Astrocyte of the cerebellum (primary cell): ENCODE results near the gene KCNJ6.

ENCODE experiments used
- DNase-seq: peaks from one replicate; pipeline ENCODE4 v3.0.0-alpha.2; 2011; ENCODE audit warnings: low read depth
- H3K4me3 ChIP-seq: 2 replicates; pipeline ENCODE4 v1.5.1; 2011; ENCODE audit warnings: mild to moderate bottlenecking, low read depth, low read length, moderate library complexity
- CTCF ChIP-seq: IDR thresholded peaks from 2 replicates; pipeline ENCODE4 v1.5.1; 2012; ENCODE audit warnings: low read length, low read depth, moderate library complexity, mild to moderate bottlenecking; ENCODE audit errors: missing control alignments
- in situ Hi-C: cut with HindIII; loops from 2 replicates; pipeline ENCODE4 v1.10.0; 2017; ENCODE audit warnings: low sequenced_read_pairs

The KCNJ6 gene

GRCh38 chr21:37877888-37878684, 38.2 kb downstream of the KCNJ6 start:
- DNase-seq: no peak
- no peak overlapping the region for H3K4me3 ChIP-seq
- in situ Hi-C loops: no loop called here
- no peak for TF ChIP-seq CTCF

- DNase-seq: peak; percentile 13
- H3K4me3 ChIP-seq: no peak overlapping the region
- TF ChIP-seq CTCF: no peak
- in situ Hi-C loops: no loop called here
Observed at GRCh38 chr21:37877171-37877570, 39.1 kb downstream of the KCNJ6 start.

- H3K4me3 ChIP-seq: no peak overlapping the region
- no peak for TF ChIP-seq CTCF
- in situ Hi-C loops: no loop called here
- DNase-seq: no peak
Observed at GRCh38 chr21:37876561-37876960, 39.7 kb downstream of the KCNJ6 start.

- in situ Hi-C loops: no loop called here
- no peak overlapping the region for H3K4me3 ChIP-seq
- TF ChIP-seq CTCF: no peak
- DNase-seq: no peak
Observed at GRCh38 chr21:37874904-37875780, 41.1 kb downstream of the KCNJ6 start.

GRCh38 chr21:37874481-37874880, 41.8 kb downstream of the KCNJ6 start:
- in situ Hi-C loops: no loop called here
- no peak overlapping the region for H3K4me3 ChIP-seq
- no peak for TF ChIP-seq CTCF
- no peak for DNase-seq

- DNase-seq: no peak
- peak; percentile 19 for TF ChIP-seq CTCF
- H3K4me3 ChIP-seq: no peak overlapping the region
- in situ Hi-C loops: no loop called here
Observed at GRCh38 chr21:37873655-37874054, 42.6 kb downstream of the KCNJ6 start.
